ENCODE results near the gene LILRA1.

DNA sequence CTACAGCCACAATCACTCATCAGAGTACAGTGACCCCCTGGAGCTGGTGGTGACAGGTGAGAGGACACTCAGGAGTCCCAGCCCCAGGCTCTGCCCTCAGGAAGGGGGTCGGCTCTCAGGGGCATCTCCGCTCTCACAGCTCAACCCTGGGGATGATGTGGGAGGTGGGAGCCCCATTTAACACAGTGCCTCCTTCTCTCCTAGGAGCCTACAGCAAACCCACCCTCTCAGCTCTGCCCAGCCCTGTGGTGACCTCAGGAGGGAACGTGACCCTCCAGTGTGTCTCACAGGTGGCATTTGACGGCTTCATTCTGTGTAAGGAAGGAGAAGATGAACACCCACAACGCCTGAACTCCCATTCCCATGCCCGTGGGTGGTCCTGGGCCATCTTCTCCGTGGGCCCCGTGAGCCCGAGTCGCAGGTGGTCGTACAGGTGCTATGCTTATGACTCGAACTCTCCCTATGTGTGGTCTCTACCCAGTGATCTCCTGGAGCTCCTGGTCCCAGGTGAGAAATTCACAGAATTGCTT lies 18.8 kb upstream of the LILRA1 start:
- TF ChIP-seq ZFP1 (CRISPR knock-in tag; IDR thresholded peaks at IDR 0.05), result no peak
- TF ChIP-seq, protein P1, sequence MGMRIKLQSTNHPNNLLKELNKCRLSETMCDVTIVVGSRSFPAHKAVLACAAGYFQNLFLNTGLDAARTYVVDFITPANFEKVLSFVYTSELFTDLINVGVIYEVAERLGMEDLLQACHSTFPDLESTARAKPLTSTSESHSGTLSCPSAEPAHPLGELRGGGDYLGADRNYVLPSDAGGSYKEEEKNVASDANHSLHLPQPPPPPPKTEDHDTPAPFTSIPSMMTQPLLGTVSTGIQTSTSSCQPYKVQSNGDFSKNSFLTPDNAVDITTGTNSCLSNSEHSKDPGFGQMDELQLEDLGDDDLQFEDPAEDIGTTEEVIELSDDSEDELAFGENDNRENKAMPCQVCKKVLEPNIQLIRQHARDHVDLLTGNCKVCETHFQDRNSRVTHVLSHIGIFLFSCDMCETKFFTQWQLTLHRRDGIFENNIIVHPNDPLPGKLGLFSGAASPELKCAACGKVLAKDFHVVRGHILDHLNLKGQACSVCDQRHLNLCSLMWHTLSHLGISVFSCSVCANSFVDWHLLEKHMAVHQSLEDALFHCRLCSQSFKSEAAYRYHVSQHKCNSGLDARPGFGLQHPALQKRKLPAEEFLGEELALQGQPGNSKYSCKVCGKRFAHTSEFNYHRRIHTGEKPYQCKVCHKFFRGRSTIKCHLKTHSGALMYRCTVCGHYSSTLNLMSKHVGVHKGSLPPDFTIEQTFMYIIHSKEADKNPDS (CRISPR knock-in tag; IDR thresholded peaks at IDR 0.05), result no peak
- TF ChIP-seq POLR2AphosphoS5 (IDR thresholded peaks at IDR 0.05; ENCODE audit: low read depth, low read length), result no peak
- TF ChIP-seq, protein P2, sequence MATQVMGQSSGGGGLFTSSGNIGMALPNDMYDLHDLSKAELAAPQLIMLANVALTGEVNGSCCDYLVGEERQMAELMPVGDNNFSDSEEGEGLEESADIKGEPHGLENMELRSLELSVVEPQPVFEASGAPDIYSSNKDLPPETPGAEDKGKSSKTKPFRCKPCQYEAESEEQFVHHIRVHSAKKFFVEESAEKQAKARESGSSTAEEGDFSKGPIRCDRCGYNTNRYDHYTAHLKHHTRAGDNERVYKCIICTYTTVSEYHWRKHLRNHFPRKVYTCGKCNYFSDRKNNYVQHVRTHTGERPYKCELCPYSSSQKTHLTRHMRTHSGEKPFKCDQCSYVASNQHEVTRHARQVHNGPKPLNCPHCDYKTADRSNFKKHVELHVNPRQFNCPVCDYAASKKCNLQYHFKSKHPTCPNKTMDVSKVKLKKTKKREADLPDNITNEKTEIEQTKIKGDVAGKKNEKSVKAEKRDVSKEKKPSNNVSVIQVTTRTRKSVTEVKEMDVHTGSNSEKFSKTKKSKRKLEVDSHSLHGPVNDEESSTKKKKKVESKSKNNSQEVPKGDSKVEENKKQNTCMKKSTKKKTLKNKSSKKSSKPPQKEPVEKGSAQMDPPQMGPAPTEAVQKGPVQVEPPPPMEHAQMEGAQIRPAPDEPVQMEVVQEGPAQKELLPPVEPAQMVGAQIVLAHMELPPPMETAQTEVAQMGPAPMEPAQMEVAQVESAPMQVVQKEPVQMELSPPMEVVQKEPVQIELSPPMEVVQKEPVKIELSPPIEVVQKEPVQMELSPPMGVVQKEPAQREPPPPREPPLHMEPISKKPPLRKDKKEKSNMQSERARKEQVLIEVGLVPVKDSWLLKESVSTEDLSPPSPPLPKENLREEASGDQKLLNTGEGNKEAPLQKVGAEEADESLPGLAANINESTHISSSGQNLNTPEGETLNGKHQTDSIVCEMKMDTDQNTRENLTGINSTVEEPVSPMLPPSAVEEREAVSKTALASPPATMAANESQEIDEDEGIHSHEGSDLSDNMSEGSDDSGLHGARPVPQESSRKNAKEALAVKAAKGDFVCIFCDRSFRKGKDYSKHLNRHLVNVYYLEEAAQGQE (IDR thresholded peaks at IDR 0.05; ENCODE audit: borderline replicate concordance in 1 of 2, low read depth in 1 of 2, low read length in 2 of 2), result no peak
- TF ChIP-seq, protein P3, sequence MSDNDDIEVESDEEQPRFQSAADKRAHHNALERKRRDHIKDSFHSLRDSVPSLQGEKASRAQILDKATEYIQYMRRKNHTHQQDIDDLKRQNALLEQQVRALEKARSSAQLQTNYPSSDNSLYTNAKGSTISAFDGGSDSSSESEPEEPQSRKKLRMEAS (IDR thresholded peaks at IDR 0.05), result no peak
- no peak for TF ChIP-seq ZNF558 (CRISPR knock-in tag; IDR thresholded peaks at IDR 0.05; ENCODE audit: borderline replicate concordance)
- TF ChIP-seq, protein P4, sequence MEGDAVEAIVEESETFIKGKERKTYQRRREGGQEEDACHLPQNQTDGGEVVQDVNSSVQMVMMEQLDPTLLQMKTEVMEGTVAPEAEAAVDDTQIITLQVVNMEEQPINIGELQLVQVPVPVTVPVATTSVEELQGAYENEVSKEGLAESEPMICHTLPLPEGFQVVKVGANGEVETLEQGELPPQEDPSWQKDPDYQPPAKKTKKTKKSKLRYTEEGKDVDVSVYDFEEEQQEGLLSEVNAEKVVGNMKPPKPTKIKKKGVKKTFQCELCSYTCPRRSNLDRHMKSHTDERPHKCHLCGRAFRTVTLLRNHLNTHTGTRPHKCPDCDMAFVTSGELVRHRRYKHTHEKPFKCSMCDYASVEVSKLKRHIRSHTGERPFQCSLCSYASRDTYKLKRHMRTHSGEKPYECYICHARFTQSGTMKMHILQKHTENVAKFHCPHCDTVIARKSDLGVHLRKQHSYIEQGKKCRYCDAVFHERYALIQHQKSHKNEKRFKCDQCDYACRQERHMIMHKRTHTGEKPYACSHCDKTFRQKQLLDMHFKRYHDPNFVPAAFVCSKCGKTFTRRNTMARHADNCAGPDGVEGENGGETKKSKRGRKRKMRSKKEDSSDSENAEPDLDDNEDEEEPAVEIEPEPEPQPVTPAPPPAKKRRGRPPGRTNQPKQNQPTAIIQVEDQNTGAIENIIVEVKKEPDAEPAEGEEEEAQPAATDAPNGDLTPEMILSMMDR (CRISPR knock-in tag; IDR thresholded peaks at IDR 0.05), result no peak
- no peak for TF ChIP-seq NFE2L2 (IDR thresholded peaks at IDR 0.05; ENCODE audit: low read length)

All from HepG2 (cell line).